Measurements from ENCODE around the gene DNAJB6. TPM values are rescaled to one million over a fixed set of nuclear protein-coding genes. Genes with fewer than 3 reads are reported as not detected.
A peak's percentile ranks its signal among the peaks of the same experiment; 100 is the strongest.

DNAJB6 gene
- total RNA-seq, 4 donors from 2014 or later, result 103 to 151 (median 139) TPM

GRCh38 chr7:157395206-157395605 lies 58.4 kb downstream of the DNAJB6 start:
- peaks cover 0 to 47% (median 33%) of the 10 kb centered on the region in 4 donors for H3K36me3 ChIP-seq
- intact Hi-C loops (cut with DNase I), result no loop called here
- H3K4me3 ChIP-seq, result no peak overlapping the region
- DNase-seq (ENCODE audit: extremely low spot score), result no peak
- WGBS, result 76% methylated on average over 2 of the region's 2 CpGs
- H3K4me1 ChIP-seq, result peaks cover 21 to 51% (median 35%) of the 10 kb centered on the region in 4 donors
- no peaks in the 10 kb centered on the region for H3K27me3 ChIP-seq
- no peak overlapping the region for H3K27ac ChIP-seq (replicated peaks in 1 of 4)
- no peaks in the 10 kb centered on the region for H3K9me3 ChIP-seq
- no peak for TF ChIP-seq POLR2A (IDR thresholded peaks at IDR 0.05; ENCODE audit: low read depth)
- no peak for TF ChIP-seq POLR2AphosphoS5 (IDR thresholded peaks at IDR 0.05)
- TF ChIP-seq EP300 (IDR thresholded peaks at IDR 0.05), result no peak
- TF ChIP-seq CTCF (IDR thresholded peaks at IDR 0.05), result no peak

DNA sequence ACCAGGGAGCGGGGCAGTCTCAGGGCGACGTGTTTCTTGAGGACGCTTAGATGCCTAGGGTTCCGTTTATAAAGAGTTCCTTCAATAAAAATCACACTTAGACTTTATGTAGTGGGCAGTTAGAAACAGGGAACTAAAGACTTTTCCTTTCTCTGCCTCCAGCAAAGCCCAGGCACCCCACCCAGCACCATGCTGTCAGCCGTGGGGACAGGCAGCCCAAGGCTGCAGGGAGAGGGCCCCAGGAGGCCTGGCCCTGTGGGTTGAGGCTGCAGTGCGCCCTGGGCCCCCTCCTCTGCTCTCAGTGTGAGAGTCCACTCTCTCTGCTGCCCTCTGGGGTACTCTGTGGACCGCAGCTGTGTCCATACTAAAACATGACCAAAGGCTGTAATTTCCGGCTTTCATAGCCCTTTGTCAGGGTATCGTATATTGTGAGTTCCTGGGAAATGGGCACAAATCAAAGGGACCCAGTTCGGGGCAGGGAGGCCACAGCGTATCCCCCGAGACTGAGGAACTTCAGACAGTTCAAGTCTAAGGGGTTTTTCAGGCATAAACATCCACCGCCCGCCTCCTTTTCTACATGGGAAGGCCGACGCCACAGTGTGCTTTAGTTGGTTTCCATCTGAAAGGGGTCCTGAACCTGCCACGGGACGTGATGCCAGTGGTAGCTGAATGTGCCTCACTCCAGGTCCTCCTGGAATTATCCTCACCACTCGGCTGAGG lies 59.7 kb downstream of the DNAJB6 start:
- H3K4me1 ChIP-seq, result peaks cover 19 to 41% (median 24%) of the 10 kb centered on the region in 4 donors
- intact Hi-C loops (cut with DNase I), result no loop called here
- WGBS, result 90% methylated on average over 20 of the region's 20 CpGs
- no peak overlapping the region for H3K27ac ChIP-seq (replicated peaks in 1 of 4)
- TF ChIP-seq CTCF (IDR thresholded peaks at IDR 0.05), result no peak
- no peak for TF ChIP-seq EP300 (IDR thresholded peaks at IDR 0.05)
- TF ChIP-seq POLR2A (IDR thresholded peaks at IDR 0.05; ENCODE audit: low read depth), result no peak
- no peak for TF ChIP-seq POLR2AphosphoS5 (IDR thresholded peaks at IDR 0.05)
- no peaks in the 10 kb centered on the region for H3K9me3 ChIP-seq
- H3K27me3 ChIP-seq, result no peaks in the 10 kb centered on the region
- no peak for DNase-seq (ENCODE audit: extremely low spot score)
- H3K36me3 ChIP-seq, result peaks cover 4 to 46% (median 29%) of the 10 kb centered on the region in 4 donors
- no peak overlapping the region for H3K4me3 ChIP-seq

DNA sequence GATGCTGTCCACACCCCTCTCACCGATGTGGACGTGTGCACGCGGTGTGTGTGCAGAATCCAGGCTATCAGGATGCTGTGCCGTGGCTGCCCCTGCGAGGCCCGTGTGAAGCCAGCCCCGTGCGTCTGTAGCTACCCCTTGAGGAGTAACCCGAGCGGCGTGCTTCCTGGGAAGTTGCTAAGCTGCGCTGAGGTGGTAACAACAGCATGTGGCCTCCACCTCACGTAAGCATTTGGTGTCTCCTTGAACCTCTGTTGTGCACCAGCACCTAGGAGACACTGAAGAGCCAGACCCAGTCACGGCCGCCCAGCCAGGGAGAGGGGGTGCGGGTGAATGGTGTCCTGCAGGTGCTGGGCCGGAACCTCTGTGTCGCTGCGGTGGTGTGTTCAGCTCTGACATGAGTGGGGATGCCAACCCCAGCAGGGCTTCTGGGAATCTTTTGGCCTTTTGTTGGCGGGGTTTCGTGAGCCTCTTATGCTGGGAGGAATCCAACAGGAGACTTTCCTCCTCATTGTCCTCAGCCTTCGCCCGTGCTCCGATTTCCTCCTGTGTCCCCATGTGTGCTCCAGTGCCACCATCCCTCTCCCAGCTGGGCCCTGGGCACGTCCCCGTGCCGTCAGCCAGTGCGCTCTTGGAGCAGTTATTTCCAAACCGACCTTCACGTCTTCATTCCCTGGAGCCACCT lies 60.4 kb downstream of the DNAJB6 start:
- WGBS, result 91% methylated on average over 27 of the region's 31 CpGs

More for the DNA sequence above, 60.4 kb downstream of the DNAJB6 start:
- Histone ChIP-seq H3K36me3 (peaks cover 10 to 47% (median 33%) of the 10 kb centered on the region in 4 donors), H3K27me3 (no peaks in the 10 kb centered on the region), H3K27ac (replicated peaks in 1 of 4) (peak overlapping the region in 3 of 4 donors; percentile 13 to 51 (median 38)), H3K4me3 (no peak overlapping the region), H3K4me1 (peaks cover 19 to 41% (median 23%) of the 10 kb centered on the region in 4 donors), H3K9me3 (no peaks in the 10 kb centered on the region)
- TF ChIP-seq CTCF (IDR thresholded peaks at IDR 0.05), result no peak
- TF ChIP-seq POLR2AphosphoS5 (IDR thresholded peaks at IDR 0.05), result no peak
- no peak for TF ChIP-seq POLR2A (IDR thresholded peaks at IDR 0.05; ENCODE audit: low read depth)
- no peak for TF ChIP-seq EP300 (IDR thresholded peaks at IDR 0.05)
- intact Hi-C loops (cut with DNase I), result no loop called here
- no peak for DNase-seq (ENCODE audit: extremely low spot score)

Measured in esophagus muscularis mucosa (tissue), 4 donors.